DMS53 (cell line): ENCODE data around the gene CCDC24.

Experiments
- DNase-seq: peaks from one replicate; lab custom pipeline; 2025; lab: John Stamatoyannopoulos, UW

The CCDC24 gene

DNA sequence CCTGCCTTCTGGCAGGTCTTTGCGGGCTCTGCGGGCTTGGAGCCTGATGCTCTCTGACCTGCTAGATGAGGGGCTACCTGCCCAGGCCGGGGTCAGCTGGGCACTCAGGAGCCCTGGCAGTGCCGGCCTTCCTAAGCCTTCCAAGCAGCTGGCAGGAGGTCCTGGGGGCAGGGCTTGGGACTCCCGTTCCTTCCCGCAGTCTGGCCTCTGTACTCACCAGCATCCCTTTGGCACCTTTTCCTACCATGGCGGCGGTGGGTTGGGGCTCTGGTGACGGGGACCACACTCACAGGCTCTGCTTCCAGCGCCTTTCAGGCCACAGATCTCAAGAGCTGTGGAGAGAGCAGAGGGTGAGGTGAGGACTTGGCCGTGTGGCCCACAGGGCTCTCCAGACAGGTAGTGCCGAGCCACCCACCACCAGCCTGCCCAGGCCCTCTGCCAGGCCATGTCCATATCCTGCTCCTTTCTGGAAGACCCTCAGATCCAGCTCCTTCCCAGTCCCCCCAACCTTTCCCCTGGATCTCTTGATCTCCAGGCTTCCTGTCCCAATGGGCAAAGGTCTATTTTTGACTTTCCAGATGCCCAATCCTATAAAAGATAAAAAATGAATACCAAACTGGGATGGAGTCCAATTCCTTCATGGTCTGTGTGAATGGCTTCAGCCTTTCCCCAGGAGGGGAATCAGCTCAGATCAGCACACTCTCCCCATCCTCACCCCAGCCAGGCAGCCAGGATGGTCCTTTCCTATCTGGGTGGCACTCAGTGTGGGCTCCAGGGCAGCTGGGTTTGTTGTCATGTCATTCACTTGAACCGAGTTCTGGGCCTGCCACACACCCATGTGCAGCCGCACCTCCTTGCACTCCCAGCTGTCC, 32.9 kb downstream of the CCDC24 start:
- DNase-seq: no peak

DNA sequence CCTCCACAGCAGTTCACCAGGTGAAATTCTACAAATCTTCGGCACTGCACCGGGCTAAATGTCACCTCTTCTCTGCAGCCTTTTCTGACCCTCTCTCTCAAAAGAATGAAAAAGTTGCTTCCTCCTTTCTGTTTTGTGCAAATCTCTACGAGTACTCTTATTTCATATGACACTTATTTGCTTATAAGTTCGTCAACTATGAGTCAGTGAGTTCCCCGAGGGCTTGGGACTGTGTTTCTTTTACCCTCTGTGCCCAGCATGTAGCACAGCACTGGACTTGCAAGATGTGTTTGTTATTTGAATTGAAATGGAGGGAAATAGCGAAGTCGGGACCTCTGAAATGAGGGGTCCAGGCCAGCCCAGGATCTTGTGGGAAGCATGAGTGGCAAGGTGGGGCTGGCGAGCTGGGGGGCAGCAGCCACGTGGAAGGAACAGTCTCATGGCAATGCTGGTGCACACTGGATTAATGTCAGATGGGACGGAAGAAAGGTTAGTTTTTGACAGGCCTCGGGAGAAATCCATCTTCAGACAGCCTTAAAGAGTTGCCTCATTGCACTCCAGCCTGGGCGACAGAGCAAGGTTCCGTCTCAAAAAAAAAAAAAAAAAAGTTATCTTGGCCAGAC, 33.6 kb downstream of the CCDC24 start:
- no peak for DNase-seq

DNA sequence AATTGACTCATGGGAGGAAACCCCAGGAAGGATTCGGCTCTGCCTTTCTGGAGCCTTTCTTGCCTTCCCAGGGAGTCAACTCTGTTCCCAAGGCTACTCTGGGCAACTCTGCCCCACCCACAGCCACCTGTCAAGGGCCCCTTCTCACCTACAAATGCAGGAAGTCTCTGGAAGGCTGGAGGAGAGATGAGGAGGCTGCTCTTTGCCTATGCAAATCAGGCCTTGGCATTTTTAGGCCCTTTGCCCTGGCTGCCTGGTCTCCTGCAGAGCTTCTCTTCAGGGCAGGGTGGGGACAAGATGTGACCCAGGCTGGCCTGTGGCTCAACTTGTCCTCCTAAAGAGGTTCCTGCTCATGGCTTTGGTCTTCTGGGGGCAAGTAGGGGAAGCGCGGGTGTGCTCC, 34.4 kb downstream of the CCDC24 start:
- peak; percentile 42 for DNase-seq

DNA sequence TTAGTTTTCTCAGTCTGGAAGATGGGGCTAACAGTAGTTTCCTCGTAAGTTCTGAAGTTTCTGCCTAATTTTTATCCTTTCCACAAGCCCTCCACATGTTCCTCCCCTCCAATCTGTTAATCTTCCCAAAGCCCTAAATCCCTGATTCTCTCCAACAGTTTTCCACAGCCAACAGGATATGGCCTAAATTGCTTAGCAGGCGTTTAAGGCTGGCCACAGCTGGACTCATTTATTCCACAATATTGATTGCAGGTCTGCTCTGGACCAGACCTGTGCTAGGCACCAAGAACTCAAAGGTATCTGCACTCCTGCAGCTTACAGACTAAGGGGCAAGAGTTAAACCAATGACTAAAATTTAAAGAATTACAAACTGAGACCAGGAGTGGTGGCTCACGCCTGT, 35.9 kb downstream of the CCDC24 start:
- no peak for DNase-seq

DNA sequence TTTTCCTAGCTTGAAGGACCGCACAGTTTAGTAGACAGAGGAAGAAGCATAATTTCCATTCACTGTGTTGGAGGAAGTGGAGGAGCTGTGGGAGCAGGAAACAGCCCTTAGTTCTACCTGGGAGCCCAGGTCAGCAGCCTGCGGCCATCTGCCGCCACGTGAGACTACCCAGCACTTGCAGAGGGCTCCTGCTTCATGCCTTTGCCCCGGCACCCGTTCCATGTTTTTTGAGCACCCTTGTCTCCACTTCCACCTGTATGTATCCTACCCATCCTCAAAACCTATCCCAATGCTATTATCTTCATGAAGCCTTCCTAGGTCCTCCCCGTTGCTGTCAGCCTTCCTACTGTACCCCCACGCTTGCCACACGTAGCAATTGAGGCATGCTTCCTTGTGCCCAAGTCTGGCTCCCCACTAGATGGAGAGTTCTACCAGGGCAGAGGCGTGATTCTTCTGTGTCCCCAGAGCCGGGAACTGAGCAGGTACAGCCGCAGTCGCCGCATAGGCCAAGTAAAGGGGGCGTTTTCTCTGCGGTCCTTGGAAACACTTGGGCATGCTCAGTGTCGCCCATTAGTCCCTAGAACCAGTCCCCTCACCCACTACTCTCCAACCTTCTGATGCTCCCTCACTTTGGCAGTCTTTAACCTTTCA, 38.0 kb downstream of the CCDC24 start:
- peak; percentile 80 for DNase-seq

DNA sequence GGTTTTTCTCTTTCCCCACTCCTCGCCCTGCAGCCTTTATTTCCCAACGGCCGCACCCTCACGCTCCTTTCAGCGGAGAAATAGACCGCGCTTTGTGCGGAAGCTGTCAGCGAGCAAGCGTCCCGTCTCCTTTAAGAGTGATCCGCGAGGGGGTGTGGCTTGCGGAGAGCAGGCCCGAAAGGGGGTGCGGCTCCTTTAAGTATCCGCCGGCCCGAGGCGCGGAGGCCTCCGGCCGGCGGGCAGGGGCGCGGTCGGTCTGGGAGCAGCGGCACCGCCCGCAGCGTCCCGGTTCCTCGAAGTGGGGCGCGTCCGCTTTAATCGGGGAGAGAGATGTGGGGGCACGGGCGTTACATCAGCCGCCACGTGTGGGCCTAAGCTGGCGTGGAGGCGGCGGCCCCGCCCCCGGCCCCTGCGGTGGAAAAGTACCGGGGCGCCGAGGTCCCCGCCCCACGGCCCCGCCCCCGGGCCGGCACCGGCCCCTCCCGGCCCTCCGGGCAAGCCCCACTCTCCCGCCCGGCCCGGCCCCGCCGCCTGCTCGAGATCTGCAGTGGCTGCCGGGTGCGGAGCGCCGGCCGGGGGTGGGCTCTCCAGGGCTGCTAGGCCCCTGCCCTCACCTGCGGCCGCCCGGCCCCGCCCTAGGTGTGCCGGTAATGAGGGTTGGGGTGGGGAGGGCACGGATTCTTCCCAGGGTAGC, 38.7 kb downstream of the CCDC24 start:
- peak; percentile 96 for DNase-seq

DNA sequence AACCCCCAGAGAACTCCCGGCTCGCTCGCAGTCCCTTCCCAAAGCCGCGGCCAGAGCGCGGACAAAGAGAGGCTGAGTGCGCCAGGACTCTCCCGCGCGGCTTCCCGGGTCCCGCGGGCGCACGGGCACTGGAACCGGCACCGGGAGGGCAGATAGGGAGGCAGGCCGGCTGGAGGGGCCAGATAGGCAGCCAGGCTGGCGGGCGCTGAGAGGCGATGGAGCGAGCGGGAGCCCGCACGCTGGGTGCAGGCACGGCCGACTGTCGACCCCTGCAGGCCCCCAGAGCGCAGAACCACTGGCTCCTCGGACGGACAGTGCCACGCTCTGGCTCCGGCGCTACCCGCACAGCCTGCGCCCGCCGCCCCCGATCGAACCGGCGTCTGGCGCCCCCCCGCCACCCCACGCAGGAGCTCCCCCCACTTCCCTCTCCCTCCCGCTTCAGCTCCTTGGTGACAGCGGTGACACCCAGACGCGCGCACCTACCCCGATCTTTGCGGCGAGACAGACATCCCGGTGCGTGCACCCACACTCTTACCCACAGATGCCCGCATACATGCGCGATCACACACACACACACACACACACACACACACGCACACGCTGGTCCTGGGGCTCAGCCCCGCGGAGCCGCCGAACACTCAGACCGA, 39.3 kb downstream of the CCDC24 start:
- DNase-seq: peak; percentile 85

DNA sequence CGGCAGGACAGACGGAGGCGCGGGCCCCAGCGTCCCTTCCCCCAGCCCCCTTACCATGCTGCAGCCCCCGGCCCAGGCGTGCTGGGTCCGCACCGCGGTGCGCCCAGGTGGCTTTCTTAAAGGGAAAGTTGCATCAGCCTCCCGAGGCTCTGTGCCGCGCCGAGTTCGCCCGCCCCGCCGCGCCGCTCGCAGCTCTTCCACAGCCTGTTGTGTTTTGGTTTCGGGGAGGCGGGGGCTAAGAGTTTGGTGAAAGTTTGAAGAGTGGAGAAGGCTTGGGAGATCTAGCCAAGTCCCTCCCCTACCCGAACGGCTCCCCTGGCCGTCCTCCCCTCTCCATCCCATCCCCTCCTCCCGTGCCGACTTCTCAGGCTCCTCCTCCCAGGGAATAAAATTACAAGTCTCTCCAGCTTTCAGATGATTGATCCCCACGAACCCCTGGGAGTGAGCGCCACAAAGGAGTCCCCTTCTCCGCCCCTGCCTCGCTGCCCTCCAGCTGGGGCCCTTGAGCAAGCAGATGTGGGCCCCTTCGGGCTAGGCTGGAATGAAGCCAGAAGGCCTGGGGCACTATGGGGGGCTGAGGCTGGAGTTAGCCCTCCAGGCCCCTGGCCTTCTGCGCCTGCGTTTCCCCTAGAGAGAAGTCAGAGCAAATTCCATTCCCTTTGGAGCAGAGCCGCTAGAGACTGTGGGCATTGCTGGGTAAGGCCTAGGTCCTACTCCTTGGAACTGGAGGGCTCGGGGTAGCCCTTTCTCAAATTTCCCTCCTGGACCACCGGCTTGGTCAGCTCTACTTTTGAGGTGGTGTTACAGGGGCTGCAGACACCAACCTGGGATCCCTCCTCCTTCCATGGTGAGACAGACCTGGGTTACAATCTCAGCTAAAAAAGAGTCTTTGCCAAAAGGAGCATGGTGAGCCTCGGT, 40.1 kb downstream of the CCDC24 start, which contains the start of gene SLC6A9:
TSS of gene SLC6A9 (minus strand) at position 211 of the 918 bp plus-strand sequence. CDS start 7,185 bp downstream, outside the sequence.
- DNase-seq: peak; percentile 73

DNA sequence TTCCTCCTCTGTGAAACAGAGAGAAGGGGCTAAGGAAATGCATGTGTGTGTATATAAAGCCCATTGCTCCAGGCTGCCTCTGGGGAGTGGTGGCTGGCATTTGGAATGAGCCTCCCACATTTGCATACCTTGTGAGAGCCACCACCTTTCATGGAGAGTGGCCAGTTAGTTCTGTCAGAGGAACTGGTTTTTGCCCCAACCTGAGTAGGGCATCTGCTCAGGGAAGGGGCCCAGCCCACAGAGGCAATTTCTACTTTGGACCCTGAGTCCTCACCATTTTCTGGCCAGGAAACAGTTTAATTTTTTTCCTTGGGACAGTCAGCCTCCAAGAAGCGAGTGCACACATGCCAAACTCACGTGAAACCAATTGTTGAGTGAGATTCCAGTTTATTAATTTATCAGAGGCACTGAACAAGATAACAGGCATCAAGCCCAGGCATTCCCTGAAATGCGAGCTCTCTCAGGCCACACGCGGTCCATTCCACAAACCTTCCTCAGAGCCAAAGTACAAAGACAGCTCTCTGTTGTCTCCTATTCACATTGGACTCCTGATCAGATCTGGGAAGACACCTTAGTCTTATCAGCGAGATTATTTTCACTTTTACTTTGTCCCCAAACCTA, 40.9 kb downstream of the CCDC24 start:
- DNase-seq: peak; percentile 19

DNA sequence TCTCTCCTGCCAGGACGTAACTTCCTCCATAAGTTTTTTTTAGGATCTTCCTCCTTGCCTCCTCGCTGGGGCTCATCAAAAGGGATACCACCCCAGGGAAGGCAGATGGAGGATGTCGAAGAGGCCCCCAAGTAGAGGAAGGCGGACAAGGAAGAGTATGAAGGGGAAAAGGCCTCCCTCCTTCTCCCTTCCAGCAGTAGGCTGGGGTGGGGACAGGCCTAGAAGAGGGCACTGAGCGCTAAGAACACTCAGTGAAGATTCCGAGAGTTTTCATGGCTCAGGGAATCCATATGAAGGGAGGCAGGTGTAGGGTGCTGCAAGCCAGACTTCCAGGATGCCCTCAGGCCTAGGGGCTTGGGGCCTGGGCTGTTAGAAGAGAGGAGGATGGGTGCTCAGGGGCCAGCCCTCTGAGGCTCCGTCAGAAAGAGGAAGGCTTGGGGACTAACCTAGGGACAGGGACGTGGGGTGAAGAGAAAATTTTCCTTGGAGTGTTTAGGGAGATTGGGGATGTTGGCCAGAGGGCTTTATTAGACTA, 41.7 kb downstream of the CCDC24 start:
- no peak for DNase-seq

DNA sequence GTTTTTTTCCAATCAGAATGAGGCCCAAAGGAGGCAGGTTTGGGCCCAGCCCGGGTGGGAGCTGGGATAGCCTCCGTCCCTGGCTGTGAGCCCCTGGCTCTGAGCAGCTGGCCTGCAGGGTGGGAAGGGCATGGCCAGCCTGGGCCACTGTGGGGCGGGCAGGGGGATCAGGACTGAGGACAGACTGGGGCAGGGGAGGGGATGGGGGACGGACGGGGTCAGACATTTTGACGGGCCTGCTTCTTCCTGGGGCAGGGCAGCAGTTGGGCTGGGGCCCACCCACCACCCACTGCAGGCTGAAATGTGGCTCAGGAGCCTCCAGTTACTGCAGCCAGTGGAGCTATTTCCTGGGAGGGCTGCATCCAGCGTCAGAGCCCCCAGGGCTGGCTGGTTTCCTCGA, 42.4 kb downstream of the CCDC24 start:
- DNase-seq: no peak

DNA sequence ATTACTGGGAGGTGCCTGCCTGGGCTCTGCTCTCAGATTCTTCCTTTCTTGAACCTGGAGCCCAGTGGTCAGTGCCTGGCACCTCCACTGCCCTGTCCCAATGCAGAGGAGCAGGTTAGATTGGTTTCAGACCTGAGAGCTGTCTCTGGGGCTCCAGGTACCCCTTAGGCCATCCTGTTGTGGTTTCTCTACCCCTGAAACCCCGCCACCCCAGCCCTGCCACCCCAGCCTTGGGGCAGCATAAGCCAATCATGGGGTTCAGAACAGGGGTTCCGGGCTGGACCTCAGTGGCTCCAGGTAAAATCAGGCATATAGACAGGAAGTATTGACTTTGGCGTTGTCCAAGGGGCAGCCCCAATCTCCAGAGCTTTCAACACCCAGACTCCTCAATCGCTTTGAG, 43.0 kb downstream of the CCDC24 start:
- no peak for DNase-seq

DNA sequence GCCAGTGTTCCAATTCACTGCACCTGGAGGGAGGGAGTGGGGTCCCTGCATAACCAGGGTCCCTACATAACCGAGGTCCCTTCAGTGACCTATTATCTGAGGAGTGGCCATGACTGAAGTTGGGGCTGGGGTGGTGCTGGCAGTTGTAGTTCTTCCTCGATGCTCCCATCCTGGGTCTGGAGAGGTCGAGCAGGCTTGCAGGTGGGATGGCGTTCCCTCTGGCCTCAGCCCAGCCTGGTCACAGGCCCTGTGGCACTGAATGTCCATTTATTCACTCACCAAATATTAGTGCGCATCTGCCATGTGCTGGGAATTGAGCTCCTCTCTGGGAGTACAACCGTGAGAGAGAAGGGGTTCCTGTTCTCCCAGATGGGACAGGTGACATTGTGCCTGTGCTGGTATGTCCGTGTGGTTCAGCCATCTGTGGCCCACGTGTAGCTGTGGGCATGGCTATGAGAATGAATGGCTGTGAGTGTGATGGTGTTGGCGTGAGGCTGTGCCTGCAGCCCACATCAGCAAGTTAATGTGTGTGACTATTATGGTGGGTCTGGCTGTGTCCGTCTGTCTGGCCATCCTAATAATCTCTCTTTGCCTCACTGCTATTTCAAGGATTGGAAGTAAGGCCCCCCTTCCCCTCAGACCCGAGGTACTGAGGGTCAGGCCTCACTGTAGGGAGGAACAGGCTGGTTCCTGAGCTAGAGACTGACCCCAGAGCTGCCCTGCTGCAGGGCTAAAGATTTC, 43.7 kb downstream of the CCDC24 start:
- DNase-seq: no peak

DNA sequence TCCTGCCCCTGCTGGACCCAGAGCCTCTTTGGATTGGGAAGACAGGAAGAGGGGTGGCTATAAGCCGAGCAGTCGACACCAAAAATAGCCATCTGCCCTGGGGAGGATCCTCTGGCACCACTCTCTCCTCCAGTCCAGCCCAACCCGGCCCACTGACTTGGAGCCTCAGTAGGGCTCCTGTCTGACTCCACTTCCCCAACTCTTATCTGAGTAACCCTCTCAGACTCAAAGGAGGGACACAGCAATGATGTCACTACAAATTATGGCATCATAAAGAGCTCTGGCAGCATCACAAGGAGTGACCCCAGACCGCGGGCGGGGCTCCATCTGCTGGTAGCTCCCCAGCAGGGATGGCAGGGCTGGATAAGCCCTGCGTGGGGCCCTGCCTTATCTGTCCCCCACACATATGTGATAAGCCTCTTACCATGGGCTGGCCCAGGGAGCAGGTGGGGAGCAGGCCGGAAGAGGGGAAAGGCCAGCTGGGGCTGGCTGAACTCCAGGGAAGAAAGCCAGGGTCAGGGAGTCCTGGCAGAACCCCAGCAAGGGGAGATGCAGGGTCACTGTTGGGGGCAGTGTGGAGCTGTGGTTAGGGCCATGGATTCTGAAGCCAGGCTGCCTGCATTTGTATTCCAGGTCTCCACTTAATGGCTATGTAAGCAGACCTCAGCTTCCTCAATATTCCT, 44.5 kb downstream of the CCDC24 start:
- no peak for DNase-seq

DNA sequence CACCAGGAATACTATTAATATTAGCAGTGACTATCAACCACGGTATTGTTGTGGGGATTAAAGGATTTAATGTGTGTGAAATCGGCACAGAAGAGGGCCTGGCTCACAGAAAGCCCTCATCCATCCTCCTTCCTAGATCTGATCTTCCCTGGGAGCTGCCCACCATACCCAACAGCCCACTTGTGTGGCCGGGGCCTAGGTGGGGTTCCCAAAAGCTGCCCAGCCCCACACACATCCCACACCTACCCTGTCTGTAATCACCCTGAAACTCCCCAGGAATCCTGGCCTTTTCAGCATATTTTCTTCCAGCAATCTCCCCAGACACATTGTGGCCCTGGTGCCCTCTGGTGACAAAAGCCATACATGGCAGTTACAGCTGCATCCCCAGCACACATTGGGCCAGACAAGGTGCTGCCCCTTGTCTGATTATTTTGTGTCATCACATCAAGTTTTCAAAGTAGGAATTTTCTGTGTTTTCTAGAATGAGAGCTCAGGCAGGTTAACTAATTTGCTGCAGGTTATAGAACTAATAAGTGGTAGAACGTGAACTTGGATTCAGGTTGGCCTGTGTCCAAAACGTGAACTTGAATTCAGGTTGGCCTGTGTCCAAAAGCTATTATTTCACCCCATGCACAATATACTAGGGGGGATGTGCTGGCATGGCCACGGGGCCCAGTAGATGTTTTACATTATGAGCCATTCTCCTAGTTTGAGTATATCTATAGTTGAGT, 45.2 kb downstream of the CCDC24 start:
- DNase-seq: peak; percentile 82

DNA sequence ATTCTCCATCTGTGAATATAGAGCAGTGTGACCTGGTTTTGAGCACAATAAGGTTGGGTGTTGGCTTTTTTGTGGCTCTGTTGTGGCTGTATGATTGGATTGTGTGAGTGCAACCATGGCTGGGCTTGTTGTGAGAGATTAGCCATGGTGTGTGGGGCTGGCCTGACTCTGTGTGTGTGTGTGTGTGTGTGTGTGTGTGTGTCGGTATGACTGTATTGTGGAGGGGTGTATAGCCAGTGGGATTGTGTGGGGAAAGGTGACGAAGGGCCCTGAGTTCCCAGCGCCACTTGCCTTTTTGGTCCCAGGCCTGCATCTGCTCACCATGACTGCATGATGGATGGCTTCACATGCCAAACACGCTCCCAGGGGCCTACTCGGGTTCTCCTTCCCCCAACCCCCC, 45.8 kb downstream of the CCDC24 start:
- DNase-seq: no peak

DNA sequence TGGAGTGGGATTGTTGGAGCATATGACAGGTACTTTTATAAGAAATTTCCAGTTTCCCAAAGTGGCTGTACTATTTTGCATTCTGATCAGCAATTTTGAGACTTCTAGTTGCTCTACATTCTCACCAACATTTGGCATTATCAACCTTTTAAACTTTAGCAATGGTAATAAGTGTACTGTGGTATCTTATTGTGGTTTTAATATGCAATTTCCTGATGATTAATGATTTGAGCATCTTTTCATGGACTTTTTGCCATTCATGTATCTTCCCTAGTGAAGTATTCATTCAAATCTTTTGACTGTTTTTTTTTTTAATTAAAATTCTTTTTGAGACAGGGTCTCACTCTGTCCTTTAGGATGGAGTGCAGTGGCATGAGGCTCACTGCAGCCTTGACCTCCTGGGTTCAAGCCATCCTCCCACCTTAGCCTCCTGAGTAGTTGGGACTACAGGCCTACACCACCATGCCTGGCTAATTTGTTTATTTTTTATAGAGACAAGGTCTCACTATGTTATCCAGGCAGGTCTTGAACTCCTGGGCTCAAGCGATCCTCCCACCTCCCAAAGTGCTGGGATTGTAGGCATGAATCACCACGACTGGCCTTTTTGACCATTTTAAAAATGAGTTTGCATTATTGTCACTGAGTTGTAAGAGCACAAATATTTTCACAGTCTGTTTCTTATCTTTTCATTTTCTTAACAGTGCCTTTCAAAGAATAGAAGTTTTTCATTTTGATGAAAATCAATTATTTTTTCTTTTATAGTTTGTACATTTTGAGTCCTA, 47.7 kb downstream of the CCDC24 start:
- no peak for DNase-seq
